GM21390 (cell line): Measurements from ENCODE around the gene MAP6D1.
A peak's percentile ranks its signal among the peaks of the same experiment; 100 is the strongest.
"Not testable (repeated sequence)": the region's sequence is repeated elsewhere in the genome, so short reads cannot be mapped to it uniquely, and the experiment has no call there.

ENCODE experiments used
- ATAC-seq: cut with Tn5 transposase; IDR thresholded peaks from one replicate; pipeline ENCODE4 v1.9.1; 2021; ENCODE audit not compliant: unreplicated experiment

The MAP6D1 gene

DNA sequence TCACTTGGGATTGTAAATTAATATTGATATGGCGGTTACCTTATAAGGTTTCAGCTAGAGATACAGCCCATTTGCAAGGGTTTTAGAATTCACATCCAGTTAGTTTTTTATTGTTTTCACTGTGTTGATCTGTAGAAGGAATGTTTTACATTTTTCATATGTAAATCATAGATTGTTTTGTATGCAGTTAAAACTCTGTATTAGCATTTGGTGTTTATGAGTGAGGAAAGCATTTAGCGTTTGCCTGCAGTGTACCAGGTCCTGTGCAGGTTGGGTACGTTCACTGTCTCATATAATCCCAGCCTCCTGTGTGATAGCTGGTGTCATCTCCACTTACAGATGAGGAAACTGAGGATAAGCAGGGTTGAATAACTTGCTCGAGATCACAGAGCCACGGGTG is 23.8 kb downstream of the MAP6D1 start:
- ATAC-seq: no peak

DNA sequence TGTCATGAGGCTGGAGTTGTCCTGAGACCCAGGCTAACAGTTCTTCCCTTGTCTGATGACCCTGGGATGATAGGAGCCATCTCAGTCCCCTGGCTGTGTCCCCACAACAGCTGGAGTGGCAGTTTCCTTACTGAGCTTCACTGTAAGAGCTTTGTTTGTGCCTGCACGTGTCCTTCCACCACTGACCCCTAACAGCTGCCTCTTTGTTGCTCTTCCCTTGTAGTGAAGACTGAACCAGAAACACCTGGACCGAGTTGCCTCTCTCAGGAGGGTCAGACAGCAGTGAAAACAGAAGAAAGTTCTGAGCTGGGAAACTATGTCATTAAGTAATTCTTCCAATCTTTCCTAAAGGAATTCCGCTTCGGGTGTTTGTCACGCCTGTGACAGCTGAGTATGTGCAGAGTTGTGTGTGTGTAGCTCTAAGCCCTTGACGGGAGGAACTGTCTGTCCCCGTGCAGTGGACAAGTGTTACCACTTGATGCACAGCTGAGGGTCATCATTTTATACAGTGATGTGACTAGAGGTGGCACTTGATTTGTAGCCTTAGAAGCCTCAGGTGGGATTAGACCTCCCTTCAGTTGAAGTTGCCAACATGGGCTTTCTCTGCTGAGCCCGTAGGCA is 25.0 kb downstream of the MAP6D1 start:
- no peak for ATAC-seq

DNA sequence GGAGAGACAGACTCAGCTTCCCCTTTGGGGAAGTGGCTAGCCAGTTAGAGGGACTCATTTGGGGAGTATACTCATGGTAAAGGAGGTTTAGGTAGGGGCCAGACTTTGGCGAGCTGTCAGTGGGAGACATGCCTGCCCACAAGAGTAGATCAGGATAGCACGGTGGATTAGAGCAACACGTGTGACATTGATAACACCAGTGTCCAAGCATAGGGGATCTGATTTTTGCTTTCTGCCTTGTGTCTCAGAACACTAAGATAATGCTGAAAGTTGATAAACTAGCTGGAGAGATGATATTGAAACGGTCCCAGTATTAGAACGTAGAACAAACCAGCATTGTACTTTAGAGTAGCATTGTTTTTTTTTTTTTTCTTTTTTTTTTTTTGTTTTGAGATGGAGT is 25.9 kb downstream of the MAP6D1 start:
- no peak for ATAC-seq

DNA sequence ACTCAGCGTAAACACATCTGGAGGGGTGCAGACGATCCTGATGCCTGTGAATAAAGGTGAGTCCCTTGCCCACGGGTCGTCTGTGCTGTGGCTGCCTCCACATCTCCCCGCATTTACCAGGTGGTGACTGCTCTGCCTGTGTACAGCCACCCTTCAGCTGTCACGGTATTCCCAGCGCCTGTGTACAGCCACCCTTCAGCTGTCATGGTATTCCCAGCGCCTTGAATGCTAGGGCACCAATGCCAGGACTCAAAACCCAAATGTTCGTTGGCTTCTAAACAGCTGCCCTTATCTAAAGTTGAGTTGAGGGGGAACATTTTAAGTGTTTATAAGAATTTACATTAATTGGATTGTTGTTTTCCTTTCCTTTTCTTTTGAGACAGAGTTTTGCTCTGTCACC is 27.4 kb downstream of the MAP6D1 start:
- no peak for ATAC-seq

DNA sequence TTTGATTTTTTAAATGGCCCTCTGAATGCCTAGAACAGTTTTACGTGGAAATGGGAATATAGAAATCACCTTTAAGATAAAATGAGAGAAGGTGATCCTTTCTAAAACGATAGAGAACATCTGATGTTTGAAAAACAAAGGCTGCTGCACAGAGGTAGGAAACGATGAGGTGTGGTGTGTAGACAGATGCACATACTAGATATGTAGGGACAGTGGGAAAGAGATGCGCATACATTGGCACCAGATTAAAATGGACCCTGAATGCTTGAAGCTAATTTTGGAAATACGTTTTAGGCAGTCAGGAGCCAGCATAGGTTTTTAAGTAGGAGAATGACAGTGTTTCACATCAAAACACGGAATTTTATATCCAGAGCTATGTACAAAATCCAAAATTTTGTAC is 29.0 kb downstream of the MAP6D1 start:
- no peak for ATAC-seq

DNA sequence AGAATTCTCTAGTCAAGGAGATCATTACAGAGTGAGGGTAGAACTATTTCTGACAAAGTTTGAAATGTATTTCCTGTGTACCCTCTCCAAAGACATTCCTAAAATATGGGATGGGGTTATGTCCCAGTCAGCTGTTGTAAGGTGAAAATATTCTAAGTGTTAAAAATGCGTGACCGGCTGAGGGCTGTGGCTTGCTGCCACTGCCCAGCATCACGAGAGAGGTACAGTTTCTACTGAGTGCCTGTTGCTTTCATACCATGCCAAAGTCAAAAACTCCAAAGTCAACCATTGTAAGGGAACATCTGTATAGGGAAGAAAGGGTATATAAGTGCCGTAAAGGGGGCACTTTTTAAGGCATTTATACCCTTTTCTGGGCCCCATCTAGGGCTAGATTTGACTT is 30.9 kb downstream of the MAP6D1 start:
- no peak for ATAC-seq

DNA sequence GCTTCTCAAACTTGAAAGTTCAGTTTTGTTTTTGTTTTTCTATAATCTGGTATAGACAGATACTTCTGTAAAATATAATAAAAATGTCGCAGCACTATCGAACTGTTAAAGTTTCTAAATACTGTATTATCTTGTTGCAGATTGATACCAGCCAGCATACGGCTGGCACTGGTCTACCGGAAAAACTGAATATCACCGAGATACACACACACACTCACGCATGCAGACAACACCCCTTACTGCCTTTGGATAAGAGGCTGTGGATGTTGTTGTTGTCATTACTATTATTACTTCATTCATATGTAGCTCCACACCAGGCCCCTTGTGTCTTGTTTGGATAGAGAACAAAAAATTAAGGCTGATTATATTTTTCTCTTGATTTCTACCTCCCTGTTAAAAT is 32.4 kb downstream of the MAP6D1 start:
- no peak for ATAC-seq

DNA sequence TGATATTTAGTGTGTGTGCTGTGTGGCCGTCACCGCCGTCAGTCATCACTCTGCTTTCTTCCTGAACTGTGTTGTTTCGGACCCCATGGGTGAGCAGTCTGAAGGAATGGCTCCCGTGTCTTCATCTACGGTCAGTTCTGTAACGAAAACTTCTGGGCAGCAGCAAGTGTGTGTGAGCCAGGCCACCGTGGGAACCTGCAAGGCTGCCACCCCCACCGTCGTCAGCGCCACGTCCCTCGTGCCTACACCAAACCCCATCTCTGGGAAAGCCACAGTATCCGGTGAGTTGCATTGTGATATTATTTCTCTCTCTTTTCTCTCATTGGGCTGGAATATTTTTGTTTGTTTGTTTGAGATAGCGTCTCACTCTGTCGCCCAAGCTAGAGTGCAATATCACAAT is 34.7 kb downstream of the MAP6D1 start:
- ATAC-seq: no peak

DNA sequence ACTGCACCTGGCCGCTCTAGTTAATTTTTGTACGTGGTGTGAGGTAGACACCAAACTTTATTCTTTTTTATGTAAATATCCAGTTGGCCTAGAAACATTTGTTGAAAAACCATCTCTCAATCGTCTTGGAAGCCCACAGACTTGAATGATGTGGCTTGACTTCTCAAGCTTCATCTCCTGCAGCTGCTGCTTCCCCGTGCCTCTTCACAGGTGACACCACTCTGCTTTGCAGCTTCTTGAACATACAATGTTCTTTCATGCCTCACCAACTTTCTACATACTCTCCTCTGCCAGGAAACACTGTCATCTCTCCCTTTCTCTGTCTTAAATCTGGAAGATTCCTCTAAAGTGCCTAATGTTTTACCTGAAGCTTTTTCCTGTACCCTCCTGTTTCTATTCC is 35.6 kb downstream of the MAP6D1 start:
- no peak for ATAC-seq

DNA sequence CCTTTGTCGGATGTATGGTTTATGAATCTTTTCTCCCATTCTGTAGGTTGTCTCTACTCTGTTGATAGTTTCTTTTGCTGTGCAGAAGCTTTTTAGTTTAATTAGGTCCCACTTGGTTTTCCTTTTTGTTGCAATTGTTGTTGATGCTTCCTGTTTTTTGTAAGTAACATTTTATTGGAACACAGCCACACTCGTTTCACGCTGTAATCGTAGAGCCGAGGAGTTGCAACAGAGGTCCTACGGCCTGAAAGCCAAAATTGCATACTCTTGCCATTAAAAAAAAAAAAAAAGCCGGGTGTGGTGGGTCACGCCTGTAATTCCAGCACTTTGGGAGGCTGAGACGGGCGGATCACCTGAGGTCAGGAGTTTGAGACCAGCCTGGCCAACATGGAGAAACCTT is 40.9 kb downstream of the MAP6D1 start:
- ATAC-seq: not testable (repeated sequence)

DNA sequence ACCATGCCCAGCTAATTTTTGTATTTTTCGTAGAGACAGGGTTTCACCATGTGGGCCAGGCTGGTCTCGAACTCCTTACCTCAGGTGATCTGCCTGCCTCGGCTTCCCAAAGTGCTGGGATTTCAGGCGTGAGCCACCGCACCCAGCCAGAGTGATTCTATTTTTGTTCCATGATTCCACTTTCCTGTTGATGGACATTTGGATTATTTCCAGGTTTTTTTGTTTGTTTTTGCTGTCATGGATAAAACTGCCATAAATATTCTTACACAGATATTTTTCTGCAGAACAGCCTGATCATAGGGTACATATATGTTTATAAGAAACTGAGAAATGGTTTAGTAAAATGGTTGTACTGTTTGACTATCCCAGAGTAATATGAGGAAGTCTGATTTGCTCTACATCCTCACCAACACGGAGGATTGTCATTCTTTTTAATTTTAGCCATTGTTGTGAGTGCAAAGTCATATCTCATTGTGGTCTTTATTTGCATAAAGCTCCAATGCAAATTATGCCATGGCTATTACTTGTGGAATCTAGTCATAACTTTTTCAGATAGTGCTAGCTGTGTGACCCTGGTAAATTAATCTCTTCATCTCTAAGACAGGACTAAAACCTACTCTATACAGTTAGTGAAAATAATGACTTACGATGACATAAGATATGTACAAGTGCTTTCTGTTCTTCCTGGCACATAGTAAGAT is 42.7 kb downstream of the MAP6D1 start:
- ATAC-seq: no peak

DNA sequence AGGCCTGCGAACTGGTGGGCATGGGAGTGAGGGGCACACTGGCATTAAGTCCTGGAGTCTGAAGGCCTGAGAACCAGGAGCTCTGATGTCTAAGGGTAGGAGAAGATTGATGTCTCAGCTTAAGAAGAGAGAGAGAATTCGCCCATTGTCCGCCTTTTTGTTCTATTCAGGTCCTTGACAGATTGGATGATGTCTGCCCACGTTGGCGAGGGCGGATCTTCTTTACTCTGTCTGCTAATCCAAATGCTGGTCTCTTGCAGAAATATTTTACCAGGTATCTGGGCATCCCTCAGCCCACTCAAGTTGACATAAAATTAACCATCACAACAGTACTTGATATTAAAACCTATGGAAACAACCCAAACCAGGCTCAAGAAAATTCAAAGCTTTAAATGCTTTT is 44.1 kb downstream of the MAP6D1 start:
- ATAC-seq: no peak

DNA sequence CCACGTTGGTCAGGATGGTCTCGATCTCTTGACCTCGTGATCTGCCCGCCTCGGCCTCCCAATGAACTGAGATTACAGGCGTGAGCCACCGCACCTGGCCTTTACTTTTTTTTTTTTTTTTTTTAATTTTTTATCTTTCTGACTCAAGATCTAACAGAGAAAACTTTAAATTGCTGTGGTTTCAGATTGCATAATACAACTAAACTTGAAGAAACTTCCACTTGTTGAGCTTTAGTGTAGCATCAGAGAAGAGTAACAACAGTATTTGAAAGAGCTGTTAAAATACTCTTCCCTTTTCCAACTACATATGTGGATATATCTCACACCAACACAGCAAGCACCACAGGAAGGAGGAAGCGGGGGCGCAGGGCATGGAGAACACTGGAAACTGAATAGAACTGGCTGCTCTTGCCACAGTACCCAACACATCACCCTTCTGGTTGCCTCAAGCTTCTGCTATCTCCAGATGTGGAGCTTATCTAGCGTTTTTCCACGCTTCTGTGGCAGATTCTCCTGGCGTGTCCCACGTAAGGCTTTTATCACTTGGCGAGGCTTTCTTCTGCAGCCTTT is 45.4 kb downstream of the MAP6D1 start:
- no peak for ATAC-seq

DNA sequence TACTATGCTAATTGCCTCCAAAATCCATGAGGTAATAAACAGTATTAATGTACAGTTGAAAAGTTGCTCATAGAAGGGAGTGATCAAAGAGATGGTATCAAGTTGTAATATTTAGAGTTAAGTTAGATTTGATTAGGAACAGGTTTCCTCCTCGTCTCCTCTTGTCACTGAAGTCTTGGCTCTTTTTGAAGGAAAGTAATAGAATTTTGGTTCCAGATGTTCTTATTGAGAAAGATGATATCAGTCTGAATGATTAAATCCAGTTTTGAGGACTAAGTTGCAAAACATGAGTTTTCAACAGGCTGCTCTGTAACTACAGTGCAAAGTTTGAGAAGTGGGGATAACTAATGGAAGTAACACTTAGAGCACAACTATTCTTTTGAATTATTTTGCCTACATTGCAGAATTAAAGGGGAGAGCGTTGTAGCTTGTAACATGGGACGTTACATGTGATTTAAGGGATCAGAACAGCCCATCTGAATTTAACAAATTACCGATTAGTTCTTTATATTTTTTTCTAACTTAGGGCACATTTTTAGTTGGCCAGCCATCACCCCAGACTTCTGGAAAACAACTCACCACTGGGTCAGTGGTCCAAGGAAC is 48.3 kb downstream of the MAP6D1 start:
- no peak for ATAC-seq

DNA sequence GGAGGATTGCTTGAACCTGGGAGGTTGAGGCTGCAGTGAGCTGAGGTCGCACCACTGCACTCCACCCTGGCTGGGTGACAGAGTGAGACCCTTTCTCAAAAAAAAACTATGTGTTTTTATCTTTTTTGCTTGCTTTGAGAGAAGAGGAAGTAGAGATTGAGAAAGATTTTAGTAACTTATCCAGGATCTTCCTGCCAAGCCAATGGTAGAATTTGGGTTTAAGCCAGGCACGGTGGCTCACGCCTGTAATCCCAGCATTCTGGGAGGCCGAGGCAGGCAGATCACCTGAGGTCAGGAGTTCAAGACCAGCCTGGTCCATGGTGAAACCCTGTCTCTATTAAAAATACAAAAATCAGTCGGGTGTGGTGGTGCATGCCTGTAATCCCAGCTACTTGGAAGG is 48.9 kb downstream of the MAP6D1 start:
- ATAC-seq: not testable (repeated sequence)

DNA sequence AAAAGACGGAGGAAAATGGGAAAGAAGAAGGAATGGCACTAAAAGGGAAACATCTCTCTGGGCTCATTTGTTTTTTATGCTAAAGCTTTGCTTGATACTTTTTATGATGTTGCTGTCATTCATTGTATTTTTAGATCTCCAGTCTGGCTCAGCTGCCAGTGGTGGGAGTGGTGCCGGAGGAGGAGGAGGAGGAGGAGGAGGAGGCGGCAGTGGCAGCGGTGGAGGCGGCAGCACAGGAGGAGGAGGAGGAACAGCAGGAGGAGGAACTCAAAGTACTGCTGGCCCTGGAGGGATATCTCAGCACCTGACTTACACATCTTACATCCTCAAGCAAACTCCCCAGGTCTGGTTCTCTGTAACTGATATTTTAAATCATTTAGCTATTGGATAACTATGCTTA is 49.6 kb downstream of the MAP6D1 start:
- ATAC-seq: no peak

DNA sequence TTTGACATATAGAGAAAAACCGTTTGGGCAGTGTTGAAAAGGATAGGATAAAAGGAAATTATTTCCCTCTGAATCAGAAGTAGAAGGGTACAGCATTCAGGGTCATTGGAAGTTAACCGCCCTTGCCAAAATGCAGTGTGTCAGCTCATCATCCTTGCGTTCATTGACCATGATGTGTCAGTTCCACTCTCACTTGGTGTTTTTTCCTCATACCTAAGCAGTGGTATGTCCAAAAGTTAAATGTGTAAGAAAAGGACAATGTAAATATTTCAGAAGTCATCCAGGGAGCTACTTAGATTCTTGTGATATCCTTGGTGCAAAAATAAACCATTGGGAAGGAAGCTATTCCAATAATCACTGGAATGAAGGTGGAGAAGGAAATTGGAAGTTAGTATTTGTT is 50.7 kb downstream of the MAP6D1 start:
- ATAC-seq: no peak

DNA sequence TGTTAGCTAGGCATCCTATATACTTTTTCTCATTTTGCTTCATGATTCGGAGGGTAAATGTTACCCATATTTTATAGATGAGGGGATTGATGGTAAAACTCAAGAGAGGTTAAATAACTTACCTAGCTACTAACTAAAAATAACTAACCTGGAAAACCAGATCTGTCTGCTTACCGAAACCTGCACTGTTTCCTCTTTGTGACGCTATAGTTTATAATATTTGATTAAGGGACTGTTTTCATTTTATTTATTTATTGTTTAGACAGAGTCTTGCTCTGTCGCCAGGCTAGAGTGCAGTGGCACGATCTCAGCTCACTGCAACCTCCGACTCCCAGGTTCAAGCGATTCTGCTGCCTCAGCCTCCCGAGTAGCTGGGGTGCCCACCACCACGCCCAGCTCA is 55.9 kb downstream of the MAP6D1 start:
- no peak for ATAC-seq

DNA sequence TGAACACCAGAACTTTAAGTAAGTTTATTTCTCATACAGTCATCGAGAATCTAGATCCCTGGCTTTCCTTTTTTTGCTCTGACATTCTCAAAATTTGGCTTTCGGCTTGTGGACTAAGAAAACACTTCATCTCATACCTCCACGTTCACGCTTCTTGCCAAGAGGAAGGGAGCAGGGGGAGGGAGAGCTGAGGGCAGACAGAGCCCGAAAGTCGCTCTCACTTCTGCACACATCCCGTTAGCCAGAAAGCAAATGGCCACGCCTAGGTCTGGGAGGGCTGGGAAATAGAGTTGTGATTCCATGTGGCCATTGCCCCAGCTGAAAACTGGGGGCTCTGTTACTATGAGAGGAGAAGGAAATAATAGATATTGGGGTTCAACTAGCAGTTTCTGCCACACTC is 57.3 kb downstream of the MAP6D1 start:
- ATAC-seq: no peak

DNA sequence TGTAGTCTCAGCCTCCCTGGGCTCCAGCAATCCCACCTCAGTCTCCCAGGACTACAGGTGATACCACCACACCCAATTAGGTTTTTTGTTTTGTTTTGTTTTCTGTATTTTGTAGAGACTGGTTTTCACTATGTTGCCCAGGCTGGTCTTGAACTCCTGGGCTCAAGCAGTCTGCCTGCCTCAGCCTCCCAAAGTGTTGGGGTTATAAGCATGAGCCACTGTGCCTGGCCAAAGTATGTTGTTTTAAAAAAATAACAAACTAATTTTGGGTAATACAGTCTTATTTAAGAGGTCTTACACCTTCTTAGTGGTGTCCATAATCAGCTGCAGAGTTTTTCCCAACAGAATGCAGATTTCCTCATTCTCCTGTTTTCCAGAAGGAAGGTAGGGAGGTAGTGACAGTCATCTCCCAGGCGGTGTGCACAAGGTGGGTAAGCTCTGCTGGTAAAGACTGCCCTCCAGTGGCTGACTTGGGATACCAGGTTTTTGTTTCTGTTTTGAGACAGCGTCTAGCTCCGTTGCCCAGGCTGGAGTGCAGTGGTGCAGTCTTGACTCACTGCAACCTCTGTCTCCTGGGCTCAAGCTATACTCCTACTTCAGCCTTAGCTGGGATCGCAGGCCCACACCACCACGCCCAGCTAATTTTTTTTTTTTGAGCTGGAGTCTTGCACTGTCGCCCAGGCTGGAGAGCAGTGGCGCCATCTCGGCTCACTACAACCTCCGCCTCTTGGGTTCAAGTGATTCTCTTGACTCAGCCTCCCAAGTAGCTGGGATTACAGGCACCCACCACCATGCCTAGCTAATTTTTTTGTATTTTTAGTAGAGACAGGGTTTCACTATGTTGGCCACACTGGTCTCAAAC is 58.4 kb downstream of the MAP6D1 start:
- peak; percentile 77 for ATAC-seq

DNA sequence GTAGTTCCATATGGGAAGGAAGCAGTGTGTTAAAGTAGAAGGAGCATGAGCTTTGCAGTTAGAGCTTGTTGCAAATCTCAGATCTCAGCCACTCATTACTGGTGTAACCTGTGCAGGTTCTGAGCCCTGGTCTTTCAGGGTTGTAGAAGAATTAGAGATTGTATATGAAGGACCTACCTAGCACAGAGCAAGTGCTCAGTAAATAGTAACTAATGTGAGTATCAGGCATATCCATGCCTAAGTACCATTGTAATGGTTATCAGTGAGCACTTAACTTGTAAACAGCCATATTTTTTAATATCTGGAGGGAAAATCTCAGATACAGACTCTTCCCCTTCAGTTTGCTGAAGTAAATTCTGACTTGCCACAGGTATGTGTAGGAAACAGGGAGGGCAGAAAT is 59.3 kb downstream of the MAP6D1 start:
- no peak for ATAC-seq
